GM06990 (cell line): ENCODE measurements around the gene CTSD.

ENCODE experiments used
- DNase-seq: peaks from one replicate; pipeline ENCODE4 v3.0.0-alpha.2; 2011; ENCODE audit not compliant: insufficient read length; ENCODE audit errors: extremely low read depth
- H3K27me3 ChIP-seq: replicated peaks from 2 replicates; pipeline ENCODE4 v1.6.0; 2011; ENCODE audit warnings: low read length; ENCODE audit not compliant: control insufficient read depth, insufficient read depth
- H3K36me3 ChIP-seq: 2 replicates; pipeline ENCODE4 v1.5.1; 2011; ENCODE audit warnings: low read length; ENCODE audit not compliant: control insufficient read depth, insufficient read depth
- H3K4me3 ChIP-seq: replicated peaks from 2 replicates; pipeline ENCODE4 v1.5.1; 2011; ENCODE audit warnings: low read depth, mild to moderate bottlenecking, control low read depth, low read length
- CTCF ChIP-seq: IDR thresholded peaks from 2 replicates; pipeline ENCODE4 v1.5.1; 2011; ENCODE audit warnings: low read length, control low read depth, mild to moderate bottlenecking, inconsistent platforms; ENCODE audit not compliant: insufficient read depth, poor library complexity, severe bottlenecking

Gene CTSD

GRCh38 chr11:1796413-1797011 lies 32.8 kb upstream of the CTSD start:
- TF ChIP-seq CTCF = no peak
- no peaks in the 10 kb centered on the region; the same call in 1 of the 2 replicates for H3K27me3 ChIP-seq
- DNase-seq = no peak
- H3K36me3 ChIP-seq = no peaks in the 10 kb centered on the region
- H3K4me3 ChIP-seq = no peak overlapping the region

- no peaks in the 10 kb centered on the region; the same call in 1 of the 2 replicates for H3K27me3 ChIP-seq
- TF ChIP-seq CTCF = no peak
- no peak for DNase-seq
- no peak overlapping the region for H3K4me3 ChIP-seq
- H3K36me3 ChIP-seq = no peaks in the 10 kb centered on the region
These were observed 29.4 kb upstream of the CTSD start for GRCh38 chr11:1793081-1793480.

GRCh38 chr11:1792461-1792860 lies 28.7 kb upstream of the CTSD start:
- no peak for TF ChIP-seq CTCF
- Histone ChIP-seq H3K36me3 (no peaks in the 10 kb centered on the region), H3K4me3 (no peak overlapping the region), H3K27me3 (no peaks in the 10 kb centered on the region; the same call in 1 of the 2 replicates)
- DNase-seq = no peak

- no peak for TF ChIP-seq CTCF
- Histone ChIP-seq H3K4me3 (no peak overlapping the region), H3K27me3 (no peaks in the 10 kb centered on the region; the same call in 1 of the 2 replicates), H3K36me3 (no peaks in the 10 kb centered on the region)
- no peak for DNase-seq
These were observed 28.2 kb upstream of the CTSD start for GRCh38 chr11:1791912-1792311.

GRCh38 chr11:1786466-1786865 lies 22.7 kb upstream of the CTSD start:
- H3K27me3 ChIP-seq = no peaks in the 10 kb centered on the region; the same call in 1 of the 2 replicates
- DNase-seq = no peak
- H3K4me3 ChIP-seq = no peak overlapping the region
- TF ChIP-seq CTCF = no peak
- H3K36me3 ChIP-seq = no peaks in the 10 kb centered on the region
